A549 (cell line): ENCODE data around the gene BTAF1.

Experiments
- BHLHE40 ChIP-seq: IDR thresholded peaks from 2 replicates; pipeline ENCODE4 v1.6.1; 2012; ENCODE audit warnings: low read depth, low read length, inconsistent platforms
- CEBPB ChIP-seq, 2 experiments: fragments of >200 bp in 1 of 2; sonication (Bioruptor Twin) in 1 of 2; formaldehyde crosslinking in 1 of 2; IDR thresholded peaks; 2 replicates each; pipeline ENCODE4 v1.6.1; 2012 to 2016
- EP300 ChIP-seq, 2 experiments: fragments of >200 bp; sonication (Bioruptor Twin); formaldehyde crosslinking; IDR thresholded peaks; 2 replicates in 1 of 2; 3 replicates in 1 of 2; pipeline ENCODE4 v1.6.1; 2016 to 2017
- JUN ChIP-seq, 2 experiments: fragments of >200 bp; sonication (Bioruptor Twin); formaldehyde crosslinking; IDR thresholded peaks; 2 replicates in 1 of 2; 3 replicates in 1 of 2; pipeline ENCODE4 v1.6.1; 2016 to 2017
- JUNB ChIP-seq: fragments of >200 bp; sonication (Bioruptor Twin); formaldehyde crosslinking; IDR thresholded peaks from 2 replicates; pipeline ENCODE4 v1.6.1; 2016
- KDM5A ChIP-seq: fragments of 200-600 bp; sonication (generic); IDR thresholded peaks from 2 replicates; pipeline ENCODE4 v1.6.1; 2016; ENCODE audit warnings: antibody characterized with exemption, mild to moderate bottlenecking
- PHF8 ChIP-seq: fragments of 200-600 bp; sonication (generic); IDR thresholded peaks from 2 replicates; pipeline ENCODE4 v1.6.1; 2016; ENCODE audit warnings: low read depth, mild to moderate bottlenecking, antibody characterized with exemption, moderate library complexity, borderline replicate concordance
- POLR2A ChIP-seq: IDR thresholded peaks from 2 replicates; pipeline ENCODE4 v1.6.1; 2012; ENCODE audit warnings: mild to moderate bottlenecking, low read length
- TF ChIP-seq, protein P1 (sequence below): fragments of >200 bp; sonication (Bioruptor Twin); formaldehyde crosslinking; IDR thresholded peaks from 3 replicates; pipeline ENCODE4 v1.5.1; 2016
- TF ChIP-seq, protein P2 (sequence below): IDR thresholded peaks from 2 replicates; pipeline ENCODE4 v1.6.1; 2012
- TF ChIP-seq, protein P3 (sequence below): fragments of 200-600 bp; sonication (generic); IDR thresholded peaks from 2 replicates; pipeline ENCODE4 v1.6.1; 2016; ENCODE audit warnings: antibody characterized with exemption, mild to moderate bottlenecking, moderate library complexity
- TF ChIP-seq, protein P4 (sequence below): fragments of 250-450 bp; sonication (Bioruptor Pico); IDR thresholded peaks from 2 replicates; pipeline ENCODE4 v1.5.0; 2021; ENCODE audit warnings: mild to moderate bottlenecking, moderate library complexity, borderline replicate concordance

DNA sequence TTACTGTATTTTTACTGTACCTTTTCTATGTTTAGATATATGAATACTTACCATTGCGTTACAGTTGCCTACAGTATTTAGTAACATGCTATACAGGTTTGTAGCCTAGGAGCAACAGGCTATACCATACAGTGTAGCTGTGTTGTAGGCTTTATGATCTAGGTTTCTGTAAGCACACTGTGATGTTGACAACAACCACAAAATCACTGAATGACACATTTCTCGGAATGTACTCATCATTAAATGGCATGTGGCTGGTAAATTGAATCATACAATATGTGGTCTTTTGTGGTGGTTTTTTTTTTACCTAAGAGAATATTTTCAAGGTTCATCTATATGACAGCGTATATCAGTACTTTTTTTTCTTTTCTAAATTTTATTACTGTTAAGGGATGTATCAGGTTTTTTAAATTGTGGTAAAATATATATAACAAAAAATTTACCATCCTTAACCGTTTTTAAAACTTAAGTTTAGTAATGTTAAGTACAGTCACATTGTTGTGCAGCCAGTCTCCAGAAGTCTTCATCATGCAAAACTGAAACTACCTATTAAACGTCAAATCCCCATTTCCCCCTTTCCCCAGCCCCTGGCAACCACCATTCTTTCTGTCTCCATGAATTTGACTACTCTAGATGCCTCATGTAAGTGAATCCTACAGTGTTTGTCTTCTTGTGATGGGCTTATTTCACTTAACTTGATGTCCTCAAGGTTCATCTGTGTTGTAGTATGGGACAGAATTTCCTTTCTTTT lies 21.5 kb downstream of the BTAF1 start:
- no peak for TF ChIP-seq JUNB
- no peak for TF ChIP-seq POLR2A
- TF ChIP-seq EP300 (IDR thresholded peaks at IDR 0.05), result no peak
- TF ChIP-seq, protein P1, sequence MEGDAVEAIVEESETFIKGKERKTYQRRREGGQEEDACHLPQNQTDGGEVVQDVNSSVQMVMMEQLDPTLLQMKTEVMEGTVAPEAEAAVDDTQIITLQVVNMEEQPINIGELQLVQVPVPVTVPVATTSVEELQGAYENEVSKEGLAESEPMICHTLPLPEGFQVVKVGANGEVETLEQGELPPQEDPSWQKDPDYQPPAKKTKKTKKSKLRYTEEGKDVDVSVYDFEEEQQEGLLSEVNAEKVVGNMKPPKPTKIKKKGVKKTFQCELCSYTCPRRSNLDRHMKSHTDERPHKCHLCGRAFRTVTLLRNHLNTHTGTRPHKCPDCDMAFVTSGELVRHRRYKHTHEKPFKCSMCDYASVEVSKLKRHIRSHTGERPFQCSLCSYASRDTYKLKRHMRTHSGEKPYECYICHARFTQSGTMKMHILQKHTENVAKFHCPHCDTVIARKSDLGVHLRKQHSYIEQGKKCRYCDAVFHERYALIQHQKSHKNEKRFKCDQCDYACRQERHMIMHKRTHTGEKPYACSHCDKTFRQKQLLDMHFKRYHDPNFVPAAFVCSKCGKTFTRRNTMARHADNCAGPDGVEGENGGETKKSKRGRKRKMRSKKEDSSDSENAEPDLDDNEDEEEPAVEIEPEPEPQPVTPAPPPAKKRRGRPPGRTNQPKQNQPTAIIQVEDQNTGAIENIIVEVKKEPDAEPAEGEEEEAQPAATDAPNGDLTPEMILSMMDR, result no peak
- TF ChIP-seq, protein P2, sequence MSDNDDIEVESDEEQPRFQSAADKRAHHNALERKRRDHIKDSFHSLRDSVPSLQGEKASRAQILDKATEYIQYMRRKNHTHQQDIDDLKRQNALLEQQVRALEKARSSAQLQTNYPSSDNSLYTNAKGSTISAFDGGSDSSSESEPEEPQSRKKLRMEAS, result no peak
- no peak for TF ChIP-seq PHF8
- TF ChIP-seq, protein P3, sequence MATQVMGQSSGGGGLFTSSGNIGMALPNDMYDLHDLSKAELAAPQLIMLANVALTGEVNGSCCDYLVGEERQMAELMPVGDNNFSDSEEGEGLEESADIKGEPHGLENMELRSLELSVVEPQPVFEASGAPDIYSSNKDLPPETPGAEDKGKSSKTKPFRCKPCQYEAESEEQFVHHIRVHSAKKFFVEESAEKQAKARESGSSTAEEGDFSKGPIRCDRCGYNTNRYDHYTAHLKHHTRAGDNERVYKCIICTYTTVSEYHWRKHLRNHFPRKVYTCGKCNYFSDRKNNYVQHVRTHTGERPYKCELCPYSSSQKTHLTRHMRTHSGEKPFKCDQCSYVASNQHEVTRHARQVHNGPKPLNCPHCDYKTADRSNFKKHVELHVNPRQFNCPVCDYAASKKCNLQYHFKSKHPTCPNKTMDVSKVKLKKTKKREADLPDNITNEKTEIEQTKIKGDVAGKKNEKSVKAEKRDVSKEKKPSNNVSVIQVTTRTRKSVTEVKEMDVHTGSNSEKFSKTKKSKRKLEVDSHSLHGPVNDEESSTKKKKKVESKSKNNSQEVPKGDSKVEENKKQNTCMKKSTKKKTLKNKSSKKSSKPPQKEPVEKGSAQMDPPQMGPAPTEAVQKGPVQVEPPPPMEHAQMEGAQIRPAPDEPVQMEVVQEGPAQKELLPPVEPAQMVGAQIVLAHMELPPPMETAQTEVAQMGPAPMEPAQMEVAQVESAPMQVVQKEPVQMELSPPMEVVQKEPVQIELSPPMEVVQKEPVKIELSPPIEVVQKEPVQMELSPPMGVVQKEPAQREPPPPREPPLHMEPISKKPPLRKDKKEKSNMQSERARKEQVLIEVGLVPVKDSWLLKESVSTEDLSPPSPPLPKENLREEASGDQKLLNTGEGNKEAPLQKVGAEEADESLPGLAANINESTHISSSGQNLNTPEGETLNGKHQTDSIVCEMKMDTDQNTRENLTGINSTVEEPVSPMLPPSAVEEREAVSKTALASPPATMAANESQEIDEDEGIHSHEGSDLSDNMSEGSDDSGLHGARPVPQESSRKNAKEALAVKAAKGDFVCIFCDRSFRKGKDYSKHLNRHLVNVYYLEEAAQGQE, result no peak
- TF ChIP-seq, protein P4, sequence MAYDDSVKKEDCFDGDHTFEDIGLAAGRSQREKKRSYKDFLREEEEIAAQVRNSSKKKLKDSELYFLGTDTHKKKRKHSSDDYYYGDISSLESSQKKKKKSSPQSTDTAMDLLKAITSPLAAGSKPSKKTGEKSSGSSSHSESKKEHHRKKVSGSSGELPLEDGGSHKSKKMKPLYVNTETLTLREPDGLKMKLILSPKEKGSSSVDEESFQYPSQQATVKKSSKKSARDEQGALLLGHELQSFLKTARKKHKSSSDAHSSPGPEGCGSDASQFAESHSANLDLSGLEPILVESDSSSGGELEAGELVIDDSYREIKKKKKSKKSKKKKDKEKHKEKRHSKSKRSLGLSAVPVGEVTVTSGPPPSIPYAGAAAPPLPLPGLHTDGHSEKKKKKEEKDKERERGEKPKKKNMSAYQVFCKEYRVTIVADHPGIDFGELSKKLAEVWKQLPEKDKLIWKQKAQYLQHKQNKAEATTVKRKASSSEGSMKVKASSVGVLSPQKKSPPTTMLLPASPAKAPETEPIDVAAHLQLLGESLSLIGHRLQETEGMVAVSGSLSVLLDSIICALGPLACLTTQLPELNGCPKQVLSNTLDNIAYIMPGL, result no peak
- TF ChIP-seq KDM5A, result no peak
- TF ChIP-seq JUN (IDR thresholded peaks at IDR 0.05), result no peak
- no peak for TF ChIP-seq BHLHE40
- no peak for TF ChIP-seq CEBPB (IDR thresholded peaks at IDR 0.05)
